GM12878 (cell line): ENCODE data around the gene EEF2.
"Not testable (repeated sequence)": the region's sequence is repeated elsewhere in the genome, so short reads cannot be mapped to it uniquely, and the experiment has no call there.

ENCODE experiments used
- BCL11A ChIP-seq: IDR thresholded peaks from 2 replicates; pipeline ENCODE4 v1.6.1; 2011; ENCODE audit warnings: low read depth, low read length
- CREB1 ChIP-seq: IDR thresholded peaks from 2 replicates; pipeline ENCODE4 v1.6.1; 2012; ENCODE audit warnings: low read depth, mild to moderate bottlenecking, inconsistent platforms
- KDM1A ChIP-seq: fragments of 200-600 bp; sonication (generic); IDR thresholded peaks from 2 replicates; pipeline ENCODE4 v1.6.1; 2016; ENCODE audit warnings: borderline replicate concordance
- MEF2A ChIP-seq: IDR thresholded peaks from 2 replicates; pipeline ENCODE4 v1.6.1; 2011; ENCODE audit warnings: low read depth, mild to moderate bottlenecking, low read length, moderate library complexity; ENCODE audit not compliant: insufficient read depth
- NR2F1 ChIP-seq: fragments of 450-650 bp; conservative IDR thresholded peaks from 2 replicates; pipeline ENCODE4 v1.6.1; 2017; ENCODE audit warnings: mild to moderate bottlenecking
- POLR2A ChIP-seq: IDR thresholded peaks from 2 replicates; pipeline ENCODE4 v1.6.1; 2011; ENCODE audit warnings: low read depth, mild to moderate bottlenecking, low read length
- RAD21 ChIP-seq: IDR thresholded peaks from 2 replicates; pipeline ENCODE4 v1.6.1; 2011; ENCODE audit warnings: mild to moderate bottlenecking, low read depth, low read length, moderate library complexity; ENCODE audit not compliant: insufficient read depth
- RFX5 ChIP-seq: IDR thresholded peaks from 2 replicates; pipeline ENCODE4 v1.6.1; 2011; ENCODE audit warnings: low read depth, low read length, improper control_type of control experiment
- SP1 ChIP-seq: IDR thresholded peaks from one replicate; pipeline ENCODE4 v1.6.1; 2011; ENCODE audit warnings: low read depth, low read length
- TCF3 ChIP-seq: IDR thresholded peaks from 2 replicates; pipeline ENCODE4 v1.6.1; 2012; ENCODE audit warnings: low read depth, mild to moderate bottlenecking, low read length, borderline replicate concordance; ENCODE audit not compliant: insufficient read depth
- TF ChIP-seq, protein P1 (sequence below): fragments of 450-650 bp; IDR thresholded peaks from 2 replicates; pipeline ENCODE4 v1.6.1; 2016; ENCODE audit warnings: mild to moderate bottlenecking, moderate library complexity, borderline replicate concordance
- TF ChIP-seq, protein P2 (sequence below): IDR thresholded peaks from 2 replicates; pipeline ENCODE4 v1.6.1; 2012; ENCODE audit warnings: mild to moderate bottlenecking, low read depth, low read length
- TF ChIP-seq, protein P3 (sequence below), 3 experiments: IDR thresholded peaks in 2 of 3; conservative IDR thresholded peaks in 1 of 3; 2 replicates each; pipeline ENCODE4 v1.5.1; 2011; ENCODE audit warnings: low read depth in 3 of 3, low read length in 3 of 3, mild to moderate bottlenecking in 3 of 3, control low read depth in 2 of 3, moderate library complexity in 2 of 3, inconsistent platforms in 1 of 3, mixed read lengths in 1 of 3; ENCODE audit not compliant: control insufficient read depth in 2 of 3, insufficient read depth in 1 of 3; ENCODE audit errors: extremely low read depth in 1 of 3
- TF ChIP-seq, protein P4 (sequence below): fragments of 450-650 bp; formaldehyde crosslinking; IDR thresholded peaks from 2 replicates; pipeline ENCODE4 v1.4.0; 2022; ENCODE audit warnings: mild to moderate bottlenecking, moderate library complexity

DNA sequence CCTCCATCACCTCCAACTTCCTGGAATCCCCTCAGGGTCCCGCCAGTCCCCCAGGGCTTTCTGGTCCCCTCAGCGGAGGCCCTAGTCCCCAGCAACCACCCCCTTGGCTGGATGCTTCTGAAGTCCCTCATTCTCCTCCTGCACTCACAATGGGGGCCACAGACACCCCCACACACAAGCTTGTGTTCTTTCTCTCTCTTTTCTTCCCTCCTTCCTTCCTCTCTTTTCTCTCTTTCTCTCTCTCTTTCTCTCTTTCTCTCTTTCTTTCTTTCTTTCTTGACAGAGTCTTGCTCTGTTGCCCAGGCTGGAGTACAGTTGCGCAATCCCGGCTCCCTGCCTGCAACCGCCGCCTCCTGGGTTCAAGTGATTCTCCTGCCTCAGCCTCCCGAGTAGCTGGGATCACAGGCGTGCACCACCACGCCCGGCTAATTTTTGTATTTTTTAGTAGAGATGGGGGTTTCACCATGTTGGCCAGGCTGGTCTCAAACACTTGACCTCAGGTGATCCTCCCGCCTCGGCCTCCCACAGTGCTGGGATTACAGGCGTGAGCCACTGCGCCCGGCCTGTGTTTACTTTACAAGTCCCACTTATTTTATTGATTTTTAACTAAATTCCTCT, 37.8 kb downstream of the EEF2 start:
- TF ChIP-seq MEF2A, POLR2A, NR2F1, CREB1, BCL11A, RAD21, TCF3, SP1, KDM1A, RFX5: not testable (repeated sequence)
- TF ChIP-seq, protein P1, sequence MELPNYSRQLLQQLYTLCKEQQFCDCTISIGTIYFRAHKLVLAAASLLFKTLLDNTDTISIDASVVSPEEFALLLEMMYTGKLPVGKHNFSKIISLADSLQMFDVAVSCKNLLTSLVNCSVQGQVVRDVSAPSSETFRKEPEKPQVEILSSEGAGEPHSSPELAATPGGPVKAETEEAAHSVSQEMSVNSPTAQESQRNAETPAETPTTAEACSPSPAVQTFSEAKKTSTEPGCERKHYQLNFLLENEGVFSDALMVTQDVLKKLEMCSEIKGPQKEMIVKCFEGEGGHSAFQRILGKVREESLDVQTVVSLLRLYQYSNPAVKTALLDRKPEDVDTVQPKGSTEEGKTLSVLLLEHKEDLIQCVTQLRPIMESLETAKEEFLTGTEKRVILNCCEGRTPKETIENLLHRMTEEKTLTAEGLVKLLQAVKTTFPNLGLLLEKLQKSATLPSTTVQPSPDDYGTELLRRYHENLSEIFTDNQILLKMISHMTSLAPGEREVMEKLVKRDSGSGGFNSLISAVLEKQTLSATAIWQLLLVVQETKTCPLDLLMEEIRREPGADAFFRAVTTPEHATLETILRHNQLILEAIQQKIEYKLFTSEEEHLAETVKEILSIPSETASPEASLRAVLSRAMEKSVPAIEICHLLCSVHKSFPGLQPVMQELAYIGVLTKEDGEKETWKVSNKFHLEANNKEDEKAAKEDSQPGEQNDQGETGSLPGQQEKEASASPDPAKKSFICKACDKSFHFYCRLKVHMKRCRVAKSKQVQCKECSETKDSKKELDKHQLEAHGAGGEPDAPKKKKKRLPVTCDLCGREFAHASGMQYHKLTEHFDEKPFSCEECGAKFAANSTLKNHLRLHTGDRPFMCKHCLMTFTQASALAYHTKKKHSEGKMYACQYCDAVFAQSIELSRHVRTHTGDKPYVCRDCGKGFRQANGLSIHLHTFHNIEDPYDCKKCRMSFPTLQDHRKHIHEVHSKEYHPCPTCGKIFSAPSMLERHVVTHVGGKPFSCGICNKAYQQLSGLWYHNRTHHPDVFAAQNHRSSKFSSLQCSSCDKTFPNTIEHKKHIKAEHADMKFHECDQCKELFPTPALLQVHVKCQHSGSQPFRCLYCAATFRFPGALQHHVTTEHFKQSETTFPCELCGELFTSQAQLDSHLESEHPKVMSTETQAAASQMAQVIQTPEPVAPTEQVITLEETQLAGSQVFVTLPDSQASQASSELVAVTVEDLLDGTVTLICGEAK: not testable (repeated sequence)
- TF ChIP-seq, protein P2, sequence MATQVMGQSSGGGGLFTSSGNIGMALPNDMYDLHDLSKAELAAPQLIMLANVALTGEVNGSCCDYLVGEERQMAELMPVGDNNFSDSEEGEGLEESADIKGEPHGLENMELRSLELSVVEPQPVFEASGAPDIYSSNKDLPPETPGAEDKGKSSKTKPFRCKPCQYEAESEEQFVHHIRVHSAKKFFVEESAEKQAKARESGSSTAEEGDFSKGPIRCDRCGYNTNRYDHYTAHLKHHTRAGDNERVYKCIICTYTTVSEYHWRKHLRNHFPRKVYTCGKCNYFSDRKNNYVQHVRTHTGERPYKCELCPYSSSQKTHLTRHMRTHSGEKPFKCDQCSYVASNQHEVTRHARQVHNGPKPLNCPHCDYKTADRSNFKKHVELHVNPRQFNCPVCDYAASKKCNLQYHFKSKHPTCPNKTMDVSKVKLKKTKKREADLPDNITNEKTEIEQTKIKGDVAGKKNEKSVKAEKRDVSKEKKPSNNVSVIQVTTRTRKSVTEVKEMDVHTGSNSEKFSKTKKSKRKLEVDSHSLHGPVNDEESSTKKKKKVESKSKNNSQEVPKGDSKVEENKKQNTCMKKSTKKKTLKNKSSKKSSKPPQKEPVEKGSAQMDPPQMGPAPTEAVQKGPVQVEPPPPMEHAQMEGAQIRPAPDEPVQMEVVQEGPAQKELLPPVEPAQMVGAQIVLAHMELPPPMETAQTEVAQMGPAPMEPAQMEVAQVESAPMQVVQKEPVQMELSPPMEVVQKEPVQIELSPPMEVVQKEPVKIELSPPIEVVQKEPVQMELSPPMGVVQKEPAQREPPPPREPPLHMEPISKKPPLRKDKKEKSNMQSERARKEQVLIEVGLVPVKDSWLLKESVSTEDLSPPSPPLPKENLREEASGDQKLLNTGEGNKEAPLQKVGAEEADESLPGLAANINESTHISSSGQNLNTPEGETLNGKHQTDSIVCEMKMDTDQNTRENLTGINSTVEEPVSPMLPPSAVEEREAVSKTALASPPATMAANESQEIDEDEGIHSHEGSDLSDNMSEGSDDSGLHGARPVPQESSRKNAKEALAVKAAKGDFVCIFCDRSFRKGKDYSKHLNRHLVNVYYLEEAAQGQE: not testable (repeated sequence)
- TF ChIP-seq, protein P3, sequence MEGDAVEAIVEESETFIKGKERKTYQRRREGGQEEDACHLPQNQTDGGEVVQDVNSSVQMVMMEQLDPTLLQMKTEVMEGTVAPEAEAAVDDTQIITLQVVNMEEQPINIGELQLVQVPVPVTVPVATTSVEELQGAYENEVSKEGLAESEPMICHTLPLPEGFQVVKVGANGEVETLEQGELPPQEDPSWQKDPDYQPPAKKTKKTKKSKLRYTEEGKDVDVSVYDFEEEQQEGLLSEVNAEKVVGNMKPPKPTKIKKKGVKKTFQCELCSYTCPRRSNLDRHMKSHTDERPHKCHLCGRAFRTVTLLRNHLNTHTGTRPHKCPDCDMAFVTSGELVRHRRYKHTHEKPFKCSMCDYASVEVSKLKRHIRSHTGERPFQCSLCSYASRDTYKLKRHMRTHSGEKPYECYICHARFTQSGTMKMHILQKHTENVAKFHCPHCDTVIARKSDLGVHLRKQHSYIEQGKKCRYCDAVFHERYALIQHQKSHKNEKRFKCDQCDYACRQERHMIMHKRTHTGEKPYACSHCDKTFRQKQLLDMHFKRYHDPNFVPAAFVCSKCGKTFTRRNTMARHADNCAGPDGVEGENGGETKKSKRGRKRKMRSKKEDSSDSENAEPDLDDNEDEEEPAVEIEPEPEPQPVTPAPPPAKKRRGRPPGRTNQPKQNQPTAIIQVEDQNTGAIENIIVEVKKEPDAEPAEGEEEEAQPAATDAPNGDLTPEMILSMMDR (IDR thresholded peaks at IDR 0.05 in 2 of 3, conservative IDR thresholded peaks at IDR 0.05 in 1 of 3; ENCODE audit: control insufficient read depth in 2 of 3, extremely low read depth in 1 of 3, insufficient read depth in 1 of 3, low read depth in 3 of 3, low read length in 3 of 3): not testable (repeated sequence)
- TF ChIP-seq, protein P4, sequence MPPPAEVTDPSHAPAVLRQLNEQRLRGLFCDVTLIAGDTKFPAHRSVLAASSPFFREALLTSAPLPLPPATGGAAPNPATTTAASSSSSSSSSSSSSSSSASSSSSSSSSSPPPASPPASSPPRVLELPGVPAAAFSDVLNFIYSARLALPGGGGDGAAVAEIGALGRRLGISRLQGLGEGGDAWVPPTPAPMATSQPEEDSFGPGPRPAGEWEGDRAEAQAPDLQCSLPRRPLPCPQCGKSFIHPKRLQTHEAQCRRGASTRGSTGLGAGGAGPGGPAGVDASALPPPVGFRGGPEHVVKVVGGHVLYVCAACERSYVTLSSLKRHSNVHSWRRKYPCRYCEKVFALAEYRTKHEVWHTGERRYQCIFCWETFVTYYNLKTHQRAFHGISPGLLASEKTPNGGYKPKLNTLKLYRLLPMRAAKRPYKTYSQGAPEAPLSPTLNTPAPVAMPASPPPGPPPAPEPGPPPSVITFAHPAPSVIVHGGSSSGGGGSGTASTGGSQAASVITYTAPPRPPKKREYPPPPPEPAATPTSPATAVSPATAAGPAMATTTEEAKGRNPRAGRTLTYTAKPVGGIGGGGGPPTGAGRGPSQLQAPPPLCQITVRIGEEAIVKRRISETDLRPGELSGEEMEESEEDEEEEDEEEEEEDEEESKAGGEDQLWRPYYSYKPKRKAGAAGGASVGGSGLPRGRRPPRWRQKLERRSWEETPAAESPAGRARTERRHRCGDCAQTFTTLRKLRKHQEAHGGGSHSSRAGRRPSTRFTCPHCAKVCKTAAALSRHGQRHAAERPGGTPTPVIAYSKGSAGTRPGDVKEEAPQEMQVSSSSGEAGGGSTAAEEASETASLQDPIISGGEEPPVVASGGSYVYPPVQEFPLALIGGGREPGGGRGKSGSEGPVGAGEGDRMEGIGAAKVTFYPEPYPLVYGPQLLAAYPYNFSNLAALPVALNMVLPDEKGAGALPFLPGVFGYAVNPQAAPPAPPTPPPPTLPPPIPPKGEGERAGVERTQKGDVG (CRISPR knock-in tag): not testable (repeated sequence)
